ENCODE results near the gene UBFD1.

UBFD1 gene

DNA sequence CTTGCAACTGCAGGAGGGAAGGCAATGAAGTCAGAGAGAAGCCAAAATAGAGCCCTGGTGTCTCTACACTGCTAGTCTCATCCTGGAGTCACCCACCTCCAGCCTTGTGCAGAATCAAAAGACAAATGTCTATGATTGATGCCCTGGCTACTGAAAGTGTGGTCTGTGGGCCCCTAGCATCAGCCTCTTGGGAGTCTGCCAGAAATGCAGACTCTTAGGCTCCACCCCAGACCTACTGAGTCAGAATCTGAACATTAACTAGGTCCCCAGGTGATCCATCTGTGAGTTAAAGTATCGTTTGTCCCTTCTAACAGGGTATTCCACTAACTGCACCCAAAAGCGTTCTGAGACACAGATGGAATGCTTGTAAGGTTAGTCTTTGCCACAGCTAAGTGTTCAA, 21.6 kb upstream of the UBFD1 start:
- Histone ChIP-seq H4K20me1 (ENCODE audit: insufficient read depth, low read length) (no peaks in the 10 kb centered on the region), H3K79me2 (ENCODE audit: insufficient read depth, low read length) (no peaks in the 10 kb centered on the region), H3F3A (ENCODE audit: insufficient read depth, low read length) (no peaks in the 10 kb centered on the region), H3K27ac (ENCODE audit: low read depth, low read length, poor library complexity, severe bottlenecking) (no peak overlapping the region), H3K9ac (ENCODE audit: low read length) (no peak overlapping the region), H3K4me2 (ENCODE audit: low read length) (no peak overlapping the region), H3K9me2 (ENCODE audit: low read depth, low read length) (no peaks in the 10 kb centered on the region), H3K4me3 (ENCODE audit: low read depth, low read length, poor library complexity, severe bottlenecking) (no peak overlapping the region), H3K27me3 (ENCODE audit: insufficient read depth, low read length) (no peaks in the 10 kb centered on the region), H3K36me3 (ENCODE audit: insufficient read depth, low read length) (peaks cover 82% of the 10 kb centered on the region), H2AFZ (ENCODE audit: low read length) (no peak overlapping the region), H3K9me3 (ENCODE audit: low read length) (no peaks in the 10 kb centered on the region), H3K4me1 (ENCODE audit: insufficient read depth, low read length, severe bottlenecking) (no peaks in the 10 kb centered on the region)
- TF ChIP-seq, protein P1, sequence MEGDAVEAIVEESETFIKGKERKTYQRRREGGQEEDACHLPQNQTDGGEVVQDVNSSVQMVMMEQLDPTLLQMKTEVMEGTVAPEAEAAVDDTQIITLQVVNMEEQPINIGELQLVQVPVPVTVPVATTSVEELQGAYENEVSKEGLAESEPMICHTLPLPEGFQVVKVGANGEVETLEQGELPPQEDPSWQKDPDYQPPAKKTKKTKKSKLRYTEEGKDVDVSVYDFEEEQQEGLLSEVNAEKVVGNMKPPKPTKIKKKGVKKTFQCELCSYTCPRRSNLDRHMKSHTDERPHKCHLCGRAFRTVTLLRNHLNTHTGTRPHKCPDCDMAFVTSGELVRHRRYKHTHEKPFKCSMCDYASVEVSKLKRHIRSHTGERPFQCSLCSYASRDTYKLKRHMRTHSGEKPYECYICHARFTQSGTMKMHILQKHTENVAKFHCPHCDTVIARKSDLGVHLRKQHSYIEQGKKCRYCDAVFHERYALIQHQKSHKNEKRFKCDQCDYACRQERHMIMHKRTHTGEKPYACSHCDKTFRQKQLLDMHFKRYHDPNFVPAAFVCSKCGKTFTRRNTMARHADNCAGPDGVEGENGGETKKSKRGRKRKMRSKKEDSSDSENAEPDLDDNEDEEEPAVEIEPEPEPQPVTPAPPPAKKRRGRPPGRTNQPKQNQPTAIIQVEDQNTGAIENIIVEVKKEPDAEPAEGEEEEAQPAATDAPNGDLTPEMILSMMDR (IDR thresholded peaks at IDR 0.05; ENCODE audit: low read length), result no peak
- no peak for TF ChIP-seq EZH2 (IDR thresholded peaks at IDR 0.05; ENCODE audit: borderline replicate concordance, low read length)

DNA sequence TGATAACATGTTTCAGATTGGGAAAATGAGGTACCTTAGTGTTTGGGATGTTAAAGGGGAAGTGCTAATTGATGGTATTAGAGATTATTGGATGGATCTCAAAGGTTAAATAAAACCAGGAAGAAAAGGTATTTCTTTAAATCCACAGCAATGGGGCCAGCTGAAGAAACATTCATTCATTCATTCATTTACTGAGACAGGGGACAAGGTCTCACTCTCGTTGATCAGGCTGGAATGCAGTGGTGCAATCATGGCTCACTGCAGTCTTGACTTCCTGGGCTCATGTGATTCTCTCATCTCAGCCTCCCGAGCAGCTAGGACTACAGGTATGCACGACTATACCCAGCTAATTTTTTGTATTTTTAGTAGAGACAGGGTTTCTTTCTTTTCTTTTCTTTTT, 20.1 kb upstream of the UBFD1 start:
- Histone ChIP-seq H4K20me1 (ENCODE audit: insufficient read depth, low read length) (no peaks in the 10 kb centered on the region), H3K9ac (ENCODE audit: low read length) (no peak overlapping the region), H3F3A (ENCODE audit: insufficient read depth, low read length) (no peaks in the 10 kb centered on the region), H3K36me3 (ENCODE audit: insufficient read depth, low read length) (peaks cover 80% of the 10 kb centered on the region), H3K79me2 (ENCODE audit: insufficient read depth, low read length) (no peaks in the 10 kb centered on the region), H3K4me2 (ENCODE audit: low read length) (no peak overlapping the region), H3K27ac (ENCODE audit: low read depth, low read length, poor library complexity, severe bottlenecking) (no peak overlapping the region), H3K4me1 (ENCODE audit: insufficient read depth, low read length, severe bottlenecking) (no peaks in the 10 kb centered on the region), H3K27me3 (ENCODE audit: insufficient read depth, low read length) (no peaks in the 10 kb centered on the region), H3K9me3 (ENCODE audit: low read length) (no peaks in the 10 kb centered on the region), H3K4me3 (ENCODE audit: low read depth, low read length, poor library complexity, severe bottlenecking) (no peak overlapping the region), H2AFZ (ENCODE audit: low read length) (no peak overlapping the region), H3K9me2 (ENCODE audit: low read depth, low read length) (no peaks in the 10 kb centered on the region)
- no peak for TF ChIP-seq EZH2 (IDR thresholded peaks at IDR 0.05; ENCODE audit: borderline replicate concordance, low read length)
- TF ChIP-seq, protein P1 (IDR thresholded peaks at IDR 0.05; ENCODE audit: low read length), result no peak

DNA sequence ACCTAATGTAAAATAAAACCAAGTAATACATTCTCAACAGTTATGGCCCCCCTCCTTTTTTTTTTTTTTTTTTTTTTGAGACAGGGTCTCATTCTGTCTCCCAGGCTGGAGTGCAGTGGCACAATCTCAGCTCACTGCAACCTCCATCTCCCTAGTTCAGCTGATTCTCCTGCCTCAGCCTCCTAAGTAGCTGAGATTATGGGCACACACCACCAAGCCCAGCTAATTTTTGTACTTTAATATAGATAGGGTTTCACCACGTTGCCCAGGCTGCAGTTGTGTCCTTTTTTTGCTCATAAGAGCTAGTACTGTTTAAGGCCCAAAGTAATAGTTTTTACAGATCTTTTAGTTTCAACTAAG, 18.6 kb upstream of the UBFD1 start:
- H3K4me3 ChIP-seq (ENCODE audit: low read depth, low read length, poor library complexity, severe bottlenecking), result no peak overlapping the region
- TF ChIP-seq EZH2 (IDR thresholded peaks at IDR 0.05; ENCODE audit: borderline replicate concordance, low read length), result no peak
- TF ChIP-seq, protein P1 (IDR thresholded peaks at IDR 0.05; ENCODE audit: low read length), result no peak
- no peak overlapping the region for H3K27ac ChIP-seq (ENCODE audit: low read depth, low read length, poor library complexity, severe bottlenecking)
- no peaks in the 10 kb centered on the region for H3F3A ChIP-seq (ENCODE audit: insufficient read depth, low read length)
- no peak overlapping the region for H3K9ac ChIP-seq (ENCODE audit: low read length)
- H3K4me1 ChIP-seq (ENCODE audit: insufficient read depth, low read length, severe bottlenecking), result no peaks in the 10 kb centered on the region
- no peak overlapping the region for H2AFZ ChIP-seq (ENCODE audit: low read length)
- H3K79me2 ChIP-seq (ENCODE audit: insufficient read depth, low read length), result no peaks in the 10 kb centered on the region
- peaks cover 81% of the 10 kb centered on the region for H3K36me3 ChIP-seq (ENCODE audit: insufficient read depth, low read length)
- H4K20me1 ChIP-seq (ENCODE audit: insufficient read depth, low read length), result no peaks in the 10 kb centered on the region
- no peaks in the 10 kb centered on the region for H3K9me3 ChIP-seq (ENCODE audit: low read length)
- H3K27me3 ChIP-seq (ENCODE audit: insufficient read depth, low read length), result no peaks in the 10 kb centered on the region
- no peaks in the 10 kb centered on the region for H3K9me2 ChIP-seq (ENCODE audit: low read depth, low read length)
- H3K4me2 ChIP-seq (ENCODE audit: low read length), result no peak overlapping the region

Data from OCI-LY1 (cell line).